ENCODE results near the gene DTNA. TPM values are rescaled to one million over a fixed set of nuclear protein-coding genes. Genes with fewer than 3 reads are reported as not detected.

Gene DTNA
- total and polyA plus RNA-seq, 2 of the 8 experiments (the other 6 are each of a cell fraction or from before 2014, with no cell fraction given): 30.2 to 32.7 TPM

- TF ChIP-seq MAX (IDR thresholded peaks at IDR 0.05): no peak
Measured at GRCh38 chr18:34838669-34839068, 128.6 kb downstream of the DTNA start (continued).
